BLaER1 treated with 17β-estradiol and CSF1 and Interleukin-3, amounts not matched to agents 10 nM and 100 nM (cell line): ENCODE results near the gene SLC12A7.
"Not testable (repeated sequence)": the region's sequence is repeated elsewhere in the genome, so short reads cannot be mapped to it uniquely, and the experiment has no call there.

ENCODE experiments used
- H3K27ac ChIP-seq, 11 experiments: shearing (Covaris generic); formaldehyde crosslinking; 2 replicates each; pipeline ENCODE4 v1.8.1; 2022
- H3K27me3 ChIP-seq, 11 experiments: shearing (Covaris generic); formaldehyde crosslinking; 2 replicates each; pipeline ENCODE4 v1.8.1; 2022
- H3K36me3 ChIP-seq, 11 experiments: shearing (Covaris generic); formaldehyde crosslinking; 2 replicates each; pipeline ENCODE4 v1.8.1; 2022
- H3K4me1 ChIP-seq, 10 experiments: shearing (Covaris generic); formaldehyde crosslinking; 2 replicates each; pipeline ENCODE4 v1.8.1; 2022
- H3K4me2 ChIP-seq, 11 experiments: shearing (Covaris generic); formaldehyde crosslinking; 2 replicates each; pipeline ENCODE4 v1.8.1; 2022
- H3K4me3 ChIP-seq, 10 experiments: shearing (Covaris generic); formaldehyde crosslinking; 2 replicates each; pipeline ENCODE4 v1.8.1; 2022
- H3K9ac ChIP-seq, 11 experiments: shearing (Covaris generic); formaldehyde crosslinking; 2 replicates each; pipeline ENCODE4 v1.8.1; 2022
- H3K9me3 ChIP-seq, 11 experiments: shearing (Covaris generic); formaldehyde crosslinking; replicated peaks in 1 of 11; 2 replicates each; pipeline ENCODE4 v1.8.1; 2022
- H4K20me1 ChIP-seq, 11 experiments: shearing (Covaris generic); formaldehyde crosslinking; 2 replicates each; pipeline ENCODE4 v1.8.1; 2022
- Cebpa-rat ChIP-seq, 11 experiments: shearing (Covaris generic); IDR thresholded peaks; 2 replicates each; pipeline ENCODE4 v1.8.1; 2022

Gene SLC12A7

GRCh38 chr5:1065891-1066650 is 45.8 kb downstream of the SLC12A7 start:
- H3K36me3 ChIP-seq: peaks cover 0 to 33% (median 0%) of the 10 kb centered on the region in 11 experiments; a peak in 9 of 22 replicates
- H3K4me2 ChIP-seq: no peak overlapping the region
- no peaks in the 10 kb centered on the region for H3K9me3 ChIP-seq
- no peak overlapping the region for H3K4me3 ChIP-seq
- peaks cover 0 to 46% (median 6%) of the 10 kb centered on the region in 11 experiments; a peak in 10 of 22 replicates for H4K20me1 ChIP-seq
- no peak for TF ChIP-seq Cebpa-rat (IDR thresholded peaks at IDR 0.05)
- H3K27me3 ChIP-seq: no peaks in the 10 kb centered on the region
- H3K4me1 ChIP-seq: peaks cover 0 to 11% (median 6%) of the 10 kb centered on the region in 10 experiments; a peak in 6 of 20 replicates
- no peak overlapping the region for H3K27ac ChIP-seq
- no peak overlapping the region for H3K9ac ChIP-seq

- H3K4me3 ChIP-seq: no peak overlapping the region
- no peak overlapping the region for H3K9ac ChIP-seq
- no peak overlapping the region for H3K27ac ChIP-seq
- no peak overlapping the region for H3K4me2 ChIP-seq
- peaks cover 0 to 35% (median 0%) of the 10 kb centered on the region in 11 experiments; a peak in 9 of 22 replicates for H3K36me3 ChIP-seq
- H3K4me1 ChIP-seq: peaks cover 0 to 11% (median 6%) of the 10 kb centered on the region in 10 experiments; a peak in 6 of 20 replicates
- peaks cover 0 to 46% (median 6%) of the 10 kb centered on the region in 11 experiments; a peak in 10 of 22 replicates for H4K20me1 ChIP-seq
- H3K9me3 ChIP-seq: no peaks in the 10 kb centered on the region
- H3K27me3 ChIP-seq: no peaks in the 10 kb centered on the region
- TF ChIP-seq Cebpa-rat (IDR thresholded peaks at IDR 0.05): no peak
Observed at GRCh38 chr5:1065143-1065750, 46.6 kb downstream of the SLC12A7 start.

- peaks cover 0 to 11% (median 6%) of the 10 kb centered on the region in 10 experiments; a peak in 6 of 20 replicates for H3K4me1 ChIP-seq
- no peaks in the 10 kb centered on the region for H3K9me3 ChIP-seq
- no peak for TF ChIP-seq Cebpa-rat (IDR thresholded peaks at IDR 0.05)
- no peaks in the 10 kb centered on the region for H3K27me3 ChIP-seq
- no peak overlapping the region for H3K27ac ChIP-seq
- H3K4me2 ChIP-seq: no peak overlapping the region
- H3K4me3 ChIP-seq: no peak overlapping the region
- peaks cover 0 to 38% (median 0%) of the 10 kb centered on the region in 11 experiments; a peak in 9 of 22 replicates for H3K36me3 ChIP-seq
- peaks cover 0 to 42% (median 3%) of the 10 kb centered on the region in 11 experiments; a peak in 10 of 22 replicates for H4K20me1 ChIP-seq
- H3K9ac ChIP-seq: no peak overlapping the region
Observed at GRCh38 chr5:1064383-1065142, 47.3 kb downstream of the SLC12A7 start.

GRCh38 chr5:1063661-1064382 is 48.0 kb downstream of the SLC12A7 start:
- no peak for TF ChIP-seq Cebpa-rat (IDR thresholded peaks at IDR 0.05)
- no peak overlapping the region for H3K27ac ChIP-seq
- no peaks in the 10 kb centered on the region for H3K9me3 ChIP-seq
- H3K9ac ChIP-seq: no peak overlapping the region
- peaks cover 0 to 35% (median 2%) of the 10 kb centered on the region in 11 experiments; a peak in 9 of 22 replicates for H4K20me1 ChIP-seq
- H3K4me3 ChIP-seq: no peak overlapping the region
- no peak overlapping the region for H3K4me2 ChIP-seq
- no peaks in the 10 kb centered on the region for H3K27me3 ChIP-seq
- H3K4me1 ChIP-seq: peaks cover 0 to 11% (median 6%) of the 10 kb centered on the region in 10 experiments; a peak in 6 of 20 replicates
- H3K36me3 ChIP-seq: peaks cover 0 to 38% (median 0%) of the 10 kb centered on the region in 11 experiments; a peak in 9 of 22 replicates

GRCh38 chr5:1062761-1063568 is 48.9 kb downstream of the SLC12A7 start:
- Histone ChIP-seq H3K4me1 (peaks cover 0 to 11% (median 6%) of the 10 kb centered on the region in 10 experiments; a peak in 6 of 20 replicates), H3K36me3 (peaks cover 0 to 41% (median 0%) of the 10 kb centered on the region in 11 experiments; a peak in 9 of 22 replicates), H3K4me2 (no peak overlapping the region), H4K20me1 (peaks cover 0 to 39% (median 2%) of the 10 kb centered on the region in 11 experiments; a peak in 8 of 22 replicates), H3K27me3 (no peaks in the 10 kb centered on the region), H3K27ac (no peak overlapping the region), H3K4me3 (no peak overlapping the region), H3K9me3 (no peaks in the 10 kb centered on the region), H3K9ac (no peak overlapping the region)
- no peak for TF ChIP-seq Cebpa-rat (IDR thresholded peaks at IDR 0.05)

GRCh38 chr5:1061916-1062315 is 49.9 kb downstream of the SLC12A7 start:
- Histone ChIP-seq H3K9ac (no peak overlapping the region), H3K27me3 (no peaks in the 10 kb centered on the region), H3K4me1 (peaks cover 0 to 8% (median under 1%) of the 10 kb centered on the region in 10 experiments; a peak in 9 of 20 replicates), H3K36me3 (peaks cover 0 to 52% (median 0%) of the 10 kb centered on the region in 11 experiments; a peak in 9 of 22 replicates), H4K20me1 (peaks cover 0 to 38% (median 0%) of the 10 kb centered on the region in 11 experiments; a peak in 8 of 22 replicates), H3K9me3 (no peaks in the 10 kb centered on the region), H3K4me3 (no peak overlapping the region), H3K27ac (no peak overlapping the region), H3K4me2 (no peak overlapping the region)
- TF ChIP-seq Cebpa-rat (IDR thresholded peaks at IDR 0.05): no peak

GRCh38 chr5:1061292-1061691 is 50.6 kb downstream of the SLC12A7 start:
- H3K4me3 ChIP-seq, H3K9ac ChIP-seq, H3K4me2 ChIP-seq, H3K27ac ChIP-seq, H3K27me3 ChIP-seq, H3K9me3 ChIP-seq: not testable (repeated sequence)
- Histone ChIP-seq H3K4me1 (peaks cover 0 to 10% (median 6%) of the 10 kb centered on the region in 10 experiments; a peak in 15 of 20 replicates), H4K20me1 (peaks cover 0 to 38% (median under 1%) of the 10 kb centered on the region in 11 experiments; a peak in 7 of 22 replicates), H3K36me3 (peaks cover 0 to 56% (median 0%) of the 10 kb centered on the region in 11 experiments; a peak in 9 of 22 replicates)
